ENCODE data around the gene TMEM44. TPM values are rescaled to one million over a fixed set of nuclear protein-coding genes. Genes with fewer than 3 reads are reported as not detected.
A peak's percentile ranks its signal among the peaks of the same experiment; 100 is the strongest.

The TMEM44 gene
- total RNA-seq, 3 donors from 2014 or later, result 9.4 to 12.8 (median 9.6) TPM

DNA sequence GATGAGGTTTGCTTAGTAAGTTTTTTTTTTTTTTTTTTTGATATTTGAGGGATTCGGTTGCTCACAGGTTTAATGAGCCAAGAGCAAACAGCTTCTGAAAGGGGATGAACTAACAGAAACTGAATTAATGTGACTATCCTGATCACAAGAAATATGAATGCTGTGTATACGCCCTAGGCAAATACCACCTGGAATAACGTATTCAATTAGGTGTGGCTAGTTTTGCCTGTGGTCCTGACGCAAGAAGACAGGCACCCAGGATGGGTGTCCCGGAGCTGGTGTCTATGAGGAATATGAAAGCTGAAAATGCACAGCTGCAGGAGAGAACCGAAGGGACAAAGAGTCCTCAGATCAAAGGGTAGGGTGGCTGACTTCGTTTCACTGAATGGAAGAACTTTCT, 24.2 kb upstream of the TMEM44 start:
- no peak overlapping the region for H3K4me3 ChIP-seq
- no peaks in the 10 kb centered on the region for H3K27me3 ChIP-seq
- intact Hi-C loops (cut with DNase I; ENCODE audit: low total_unique reads), result no loop called here
- TF ChIP-seq POLR2AphosphoS5 (IDR thresholded peaks at IDR 0.05) (no peak), POLR2A (IDR thresholded peaks at IDR 0.05) (no peak)
- TF ChIP-seq, protein P1, sequence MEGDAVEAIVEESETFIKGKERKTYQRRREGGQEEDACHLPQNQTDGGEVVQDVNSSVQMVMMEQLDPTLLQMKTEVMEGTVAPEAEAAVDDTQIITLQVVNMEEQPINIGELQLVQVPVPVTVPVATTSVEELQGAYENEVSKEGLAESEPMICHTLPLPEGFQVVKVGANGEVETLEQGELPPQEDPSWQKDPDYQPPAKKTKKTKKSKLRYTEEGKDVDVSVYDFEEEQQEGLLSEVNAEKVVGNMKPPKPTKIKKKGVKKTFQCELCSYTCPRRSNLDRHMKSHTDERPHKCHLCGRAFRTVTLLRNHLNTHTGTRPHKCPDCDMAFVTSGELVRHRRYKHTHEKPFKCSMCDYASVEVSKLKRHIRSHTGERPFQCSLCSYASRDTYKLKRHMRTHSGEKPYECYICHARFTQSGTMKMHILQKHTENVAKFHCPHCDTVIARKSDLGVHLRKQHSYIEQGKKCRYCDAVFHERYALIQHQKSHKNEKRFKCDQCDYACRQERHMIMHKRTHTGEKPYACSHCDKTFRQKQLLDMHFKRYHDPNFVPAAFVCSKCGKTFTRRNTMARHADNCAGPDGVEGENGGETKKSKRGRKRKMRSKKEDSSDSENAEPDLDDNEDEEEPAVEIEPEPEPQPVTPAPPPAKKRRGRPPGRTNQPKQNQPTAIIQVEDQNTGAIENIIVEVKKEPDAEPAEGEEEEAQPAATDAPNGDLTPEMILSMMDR (IDR thresholded peaks at IDR 0.05), result no peak
- no peaks in the 10 kb centered on the region for H3K4me1 ChIP-seq
- no peak for DNase-seq (ENCODE audit: low spot score in 2 of 2)
- H3K9me3 ChIP-seq, result no peaks in the 10 kb centered on the region
- no peak overlapping the region for H3K27ac ChIP-seq
- peaks cover 4% of the 10 kb centered on the region for H3K36me3 ChIP-seq

GRCh38 chr3:194654443-194654842, 21.2 kb upstream of the TMEM44 start:
- Histone ChIP-seq H3K4me1 (no peaks in the 10 kb centered on the region), H3K4me3 (no peak overlapping the region), H3K9me3 (no peaks in the 10 kb centered on the region), H3K36me3 (peaks cover 12% of the 10 kb centered on the region), H3K27me3 (no peaks in the 10 kb centered on the region), H3K27ac (no peak overlapping the region)
- TF ChIP-seq POLR2AphosphoS5 (IDR thresholded peaks at IDR 0.05) (no peak), POLR2A (IDR thresholded peaks at IDR 0.05) (no peak)
- TF ChIP-seq, protein P1 (IDR thresholded peaks at IDR 0.05), result no peak
- DNase-seq (ENCODE audit: low spot score in 2 of 2), result no peak
- intact Hi-C loops (cut with DNase I; ENCODE audit: low total_unique reads), result no loop called here

- H3K36me3 ChIP-seq, result peaks cover 14% of the 10 kb centered on the region
These were observed 14.5 kb upstream of the TMEM44 start for GRCh38 chr3:194647747-194648146.

DNA sequence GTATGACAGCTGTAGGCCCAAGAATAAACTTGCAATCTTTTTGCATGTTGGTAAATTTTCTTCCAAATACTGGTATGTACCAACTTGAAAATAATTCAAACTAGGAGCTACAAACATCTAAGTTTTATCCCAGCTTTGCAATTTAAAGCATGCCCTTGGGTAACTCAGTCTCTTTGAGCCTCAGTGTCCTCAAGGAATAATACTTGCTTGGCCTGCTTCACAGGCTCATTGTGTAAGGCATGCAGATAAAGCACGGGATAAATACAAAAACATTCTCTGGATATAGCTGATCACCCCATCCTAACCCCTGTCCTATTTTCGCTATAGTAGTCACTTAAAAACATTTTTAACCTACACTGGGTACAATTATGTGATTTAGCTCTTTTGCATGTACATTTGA, 9.6 kb upstream of the TMEM44 start:
- Histone ChIP-seq H3K4me1 (no peaks in the 10 kb centered on the region), H3K27me3 (no peaks in the 10 kb centered on the region), H3K27ac (no peak overlapping the region), H3K36me3 (peaks cover 5% of the 10 kb centered on the region), H3K9me3 (no peaks in the 10 kb centered on the region), H3K4me3 (no peak overlapping the region)
- no peak for DNase-seq (ENCODE audit: low spot score in 2 of 2)
- intact Hi-C loops (cut with DNase I; ENCODE audit: low total_unique reads), result no loop called here
- TF ChIP-seq POLR2AphosphoS5 (IDR thresholded peaks at IDR 0.05) (no peak), POLR2A (IDR thresholded peaks at IDR 0.05) (no peak)
- TF ChIP-seq, protein P1 (IDR thresholded peaks at IDR 0.05), result no peak

More at GRCh38 chr3:194647747-194648146, 14.5 kb upstream of the TMEM44 start:
- Histone ChIP-seq H3K4me3 (no peak overlapping the region), H3K27ac (no peak overlapping the region), H3K27me3 (no peaks in the 10 kb centered on the region), H3K9me3 (no peaks in the 10 kb centered on the region), H3K4me1 (no peaks in the 10 kb centered on the region)
- DNase-seq (ENCODE audit: low spot score in 2 of 2), result no peak
- TF ChIP-seq, protein P1 (IDR thresholded peaks at IDR 0.05), result no peak
- TF ChIP-seq POLR2AphosphoS5 (IDR thresholded peaks at IDR 0.05) (no peak), POLR2A (IDR thresholded peaks at IDR 0.05) (no peak)
- intact Hi-C loops (cut with DNase I; ENCODE audit: low total_unique reads), result no loop called here

DNA sequence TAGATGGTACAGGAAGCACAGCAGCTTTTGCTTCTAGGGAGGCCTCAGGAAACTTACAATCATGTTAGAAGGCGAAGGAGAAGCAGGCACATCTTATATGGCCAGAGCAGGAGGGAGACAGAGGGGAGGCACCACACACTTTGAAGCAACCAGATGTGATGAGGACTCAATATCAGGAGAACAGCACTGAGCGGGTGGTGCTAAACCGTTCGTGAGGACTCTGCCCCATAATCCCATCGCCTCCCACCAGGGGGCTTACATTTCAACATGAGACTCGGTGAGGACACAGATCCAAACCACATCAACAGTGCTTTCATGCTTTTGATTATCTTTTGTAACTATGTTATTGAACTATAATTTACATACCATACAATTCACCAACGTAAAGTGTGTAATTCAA, 7.6 kb upstream of the TMEM44 start:
- Histone ChIP-seq H3K9me3 (no peaks in the 10 kb centered on the region), H3K27me3 (no peaks in the 10 kb centered on the region), H3K27ac (peak overlapping the region in 1 of 2 donors; percentile 55), H3K36me3 (peaks cover 5% of the 10 kb centered on the region), H3K4me1 (no peaks in the 10 kb centered on the region), H3K4me3 (no peak overlapping the region)
- TF ChIP-seq POLR2AphosphoS5 (IDR thresholded peaks at IDR 0.05) (no peak), POLR2A (IDR thresholded peaks at IDR 0.05) (no peak)
- TF ChIP-seq, protein P1 (IDR thresholded peaks at IDR 0.05), result no peak
- no peak for DNase-seq (ENCODE audit: low spot score in 2 of 2)
- intact Hi-C loops (cut with DNase I; ENCODE audit: low total_unique reads), result no loop called here
